ENCODE results near the gene NDUFAF2. TPM values are rescaled to one million over a fixed set of nuclear protein-coding genes. Genes with fewer than 3 reads are reported as not detected.
A peak's percentile ranks its signal among the peaks of the same experiment; 100 is the strongest.

NDUFAF2 gene, protein sequence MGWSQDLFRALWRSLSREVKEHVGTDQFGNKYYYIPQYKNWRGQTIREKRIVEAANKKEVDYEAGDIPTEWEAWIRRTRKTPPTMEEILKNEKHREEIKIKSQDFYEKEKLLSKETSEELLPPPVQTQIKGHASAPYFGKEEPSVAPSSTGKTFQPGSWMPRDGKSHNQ
- 60.1 TPM for polyA plus RNA-seq (2012; ENCODE audit: insufficient read depth, insufficient read length)

DNA sequence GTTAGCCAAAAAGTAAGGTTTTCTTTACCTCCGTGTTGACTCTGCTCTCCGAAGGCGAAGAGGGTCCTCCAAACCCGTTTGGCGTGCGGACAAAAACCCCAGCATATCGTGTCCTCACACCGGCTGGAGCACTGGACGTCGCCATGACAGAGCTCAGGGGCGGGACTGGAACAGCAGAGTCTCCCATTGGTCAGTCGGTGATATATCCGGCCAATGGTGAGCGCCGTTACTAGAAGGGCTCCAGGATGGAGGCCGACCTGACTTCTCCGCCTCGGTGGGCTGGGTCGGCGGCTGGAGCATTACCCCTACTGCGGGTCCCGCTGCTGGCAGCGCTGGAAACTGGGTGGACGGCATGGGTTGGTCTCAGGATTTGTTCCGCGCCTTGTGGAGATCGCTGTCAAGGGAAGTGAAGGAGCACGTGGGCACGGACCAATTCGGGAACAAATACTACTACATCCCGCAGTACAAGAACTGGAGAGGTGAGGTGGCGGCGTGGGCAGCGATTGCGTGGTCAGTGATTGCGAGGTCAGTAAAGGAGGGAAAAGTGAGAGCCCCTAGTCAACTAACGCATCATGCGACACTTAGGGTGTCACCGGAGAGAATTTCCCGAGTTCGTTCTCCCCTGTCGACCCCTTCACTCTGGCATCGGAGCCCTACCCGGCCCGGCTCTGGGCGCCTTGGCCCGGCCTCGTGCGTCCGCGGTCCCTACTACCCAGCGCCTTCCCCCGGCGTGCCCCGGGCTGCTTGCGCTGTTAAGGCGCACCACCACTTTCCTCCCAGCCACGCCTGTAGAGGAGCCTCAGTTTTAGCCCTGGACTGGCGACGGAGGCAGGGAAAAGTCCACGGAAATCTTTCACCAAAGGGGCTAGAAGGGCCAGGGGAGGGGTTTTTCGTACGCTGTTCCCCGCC lies at the start of gene NDUFAF2, which contains the start of gene ERCC8:
Gene NDUFAF2 (plus strand): TSS at position 302 of the 909 bp plus-strand sequence. CDS start 51 bp downstream, at position 353.
Gene ERCC8 (minus strand): TSS at position 167 of the 909 bp plus-strand sequence. CDS start 62 bp downstream, at position 105.
- H3K4me3 ChIP-seq (ENCODE audit: low read length): peak within 1 kb of the TSS; percentile 90
- DNase-seq (ENCODE audit: low read depth, low spot score): peak; percentile 86

DNA sequence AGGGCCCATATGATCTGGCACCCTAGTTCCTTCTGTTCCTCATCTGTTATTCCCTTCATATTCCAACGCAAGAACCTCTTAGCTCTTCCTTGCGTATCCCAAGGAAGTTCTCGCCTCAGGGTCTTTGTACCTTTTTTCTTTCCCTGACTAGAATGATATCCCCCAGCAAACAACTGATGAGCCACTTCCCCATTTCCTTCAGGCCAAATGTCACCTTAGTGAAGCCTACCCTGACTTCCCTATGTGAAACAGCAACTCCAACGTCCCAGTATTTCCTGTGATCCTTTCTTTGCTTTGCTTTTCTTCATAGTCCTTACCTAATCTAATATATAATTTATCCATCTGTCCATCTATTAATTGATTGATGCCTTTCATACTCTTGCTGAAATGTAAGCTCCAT lies 48.0 kb upstream of the NDUFAF2 start:
- no peak overlapping the region for H3K4me3 ChIP-seq (ENCODE audit: low read length)

DNA sequence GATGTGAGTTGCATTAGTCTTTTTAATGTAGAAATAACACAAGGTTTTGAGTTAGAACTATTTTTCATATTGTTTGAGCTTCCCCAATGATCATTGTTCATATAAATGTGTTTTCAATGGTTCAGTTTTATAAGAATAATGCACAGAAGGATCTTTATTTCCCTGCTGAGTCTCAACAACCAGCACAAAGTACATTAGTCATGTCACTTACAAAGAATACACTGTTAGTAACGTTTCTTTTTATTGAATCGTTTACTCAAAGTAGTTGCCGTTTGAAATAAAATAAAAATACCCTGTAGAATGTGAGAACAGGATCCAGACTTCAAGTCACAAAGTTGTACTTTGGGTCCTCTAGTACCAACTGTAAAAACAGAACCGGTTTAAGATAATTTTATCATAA lies 41.6 kb upstream of the NDUFAF2 start:
- no peak for DNase-seq (ENCODE audit: low read depth, low spot score)
- H3K4me3 ChIP-seq (ENCODE audit: low read length): no peak overlapping the region

More for the DNA sequence above, 48.0 kb upstream of the NDUFAF2 start:
- no peak for DNase-seq (ENCODE audit: low read depth, low spot score)

DNA sequence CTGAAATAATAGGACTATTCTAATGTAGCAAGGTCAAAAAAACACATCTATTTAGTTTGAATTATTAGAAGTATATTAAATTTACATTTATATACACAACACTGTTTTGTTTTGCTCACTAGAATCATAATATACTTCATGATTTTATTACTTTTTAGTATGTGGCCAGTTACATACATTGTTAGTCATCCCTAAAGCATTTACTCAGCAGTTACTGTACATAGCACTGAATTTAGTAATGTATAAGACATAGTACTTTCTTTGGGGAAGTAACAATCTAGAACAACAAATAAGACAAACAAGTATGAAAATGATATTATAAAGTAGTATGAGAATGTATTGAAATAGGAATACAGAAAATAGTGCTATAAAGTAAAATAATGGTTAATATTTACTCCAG lies 28.4 kb upstream of the NDUFAF2 start:
- H3K4me3 ChIP-seq (ENCODE audit: low read length): no peak overlapping the region
- no peak for DNase-seq (ENCODE audit: low read depth, low spot score)

DNA sequence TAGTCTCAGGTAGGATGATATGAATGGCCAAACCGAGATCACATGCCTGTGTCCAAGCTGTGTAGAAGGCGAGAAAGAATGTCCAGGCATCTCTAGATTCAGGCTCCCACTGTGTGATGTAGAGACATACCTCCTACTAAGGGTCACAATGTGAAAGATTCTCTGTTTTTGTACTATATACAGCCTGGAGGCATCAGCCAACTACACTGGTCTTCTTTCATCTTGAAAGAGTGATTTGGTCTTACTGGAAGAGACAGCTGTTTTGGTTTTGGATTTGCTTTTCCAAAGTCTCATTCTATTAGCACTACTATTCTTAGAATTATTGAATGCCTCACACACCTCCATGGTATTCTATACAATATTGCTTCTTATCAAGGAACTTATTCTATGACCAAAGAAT lies 26.5 kb upstream of the NDUFAF2 start:
- H3K4me3 ChIP-seq (ENCODE audit: low read length): no peak overlapping the region
- DNase-seq (ENCODE audit: low read depth, low spot score): no peak

DNA sequence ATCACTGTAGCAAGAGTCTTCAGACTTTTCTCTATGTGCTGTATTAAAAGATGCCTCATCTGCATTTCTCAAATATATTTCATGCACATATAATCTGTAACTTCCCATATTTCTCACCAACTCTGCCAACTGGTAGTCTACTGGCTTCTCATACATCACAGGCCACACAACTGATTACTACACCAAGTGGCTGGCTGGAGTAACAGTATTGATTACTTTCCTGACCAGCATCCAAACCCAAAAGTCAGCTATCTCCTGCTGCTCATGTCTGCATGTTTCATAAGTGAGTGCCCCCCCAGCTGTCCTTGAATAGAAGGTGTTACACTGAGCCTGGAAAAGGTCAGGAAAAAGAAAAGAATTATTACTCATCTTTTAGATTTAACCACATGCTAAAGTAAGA lies 17.6 kb upstream of the NDUFAF2 start:
- no peak for DNase-seq (ENCODE audit: low read depth, low spot score)

DNA sequence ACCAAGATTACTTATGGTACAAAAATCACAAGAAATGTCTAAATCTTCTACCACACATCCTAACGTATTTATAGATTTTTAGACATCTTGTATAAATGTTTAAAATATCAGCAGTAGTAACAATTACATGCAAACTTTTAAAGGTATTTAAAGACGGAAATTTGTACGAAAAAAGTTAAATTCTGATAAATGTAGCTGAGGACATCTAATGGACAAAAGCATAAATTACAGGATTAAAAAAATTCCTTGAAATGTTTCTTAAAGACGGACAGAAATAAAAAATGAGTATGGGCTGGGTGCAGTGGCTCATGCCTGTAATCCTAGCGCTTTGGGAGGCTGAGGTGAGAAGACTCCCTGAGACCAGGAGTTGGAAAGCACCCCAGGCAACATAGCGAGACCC lies 16.0 kb upstream of the NDUFAF2 start:
- no peak for DNase-seq (ENCODE audit: low read depth, low spot score)
- no peak overlapping the region for H3K4me3 ChIP-seq (ENCODE audit: low read length)

More for the DNA sequence above, 17.6 kb upstream of the NDUFAF2 start:
- H3K4me3 ChIP-seq (ENCODE audit: low read length): no peak overlapping the region

DNA sequence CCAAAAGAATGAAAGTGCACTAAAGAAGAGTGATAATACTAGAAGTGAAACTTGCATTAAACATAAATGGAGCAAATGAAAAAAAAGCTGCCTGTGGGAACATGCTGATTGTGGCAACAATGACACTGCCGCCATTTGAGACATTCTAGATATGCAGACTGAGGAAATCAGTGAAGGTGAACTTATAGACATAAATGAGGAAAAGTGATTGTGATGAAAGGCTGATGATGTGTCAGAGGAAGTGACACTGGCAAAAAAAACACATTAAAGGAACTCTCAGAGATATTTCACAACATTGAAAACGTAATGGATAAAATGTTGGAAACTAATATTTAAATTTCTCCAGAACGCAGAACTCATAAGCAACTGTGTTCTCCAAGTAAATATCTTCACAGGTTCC lies 1.4 kb upstream of the NDUFAF2 start:
- peak overlapping the region; percentile 90 for H3K4me3 ChIP-seq (ENCODE audit: low read length)

DNA sequence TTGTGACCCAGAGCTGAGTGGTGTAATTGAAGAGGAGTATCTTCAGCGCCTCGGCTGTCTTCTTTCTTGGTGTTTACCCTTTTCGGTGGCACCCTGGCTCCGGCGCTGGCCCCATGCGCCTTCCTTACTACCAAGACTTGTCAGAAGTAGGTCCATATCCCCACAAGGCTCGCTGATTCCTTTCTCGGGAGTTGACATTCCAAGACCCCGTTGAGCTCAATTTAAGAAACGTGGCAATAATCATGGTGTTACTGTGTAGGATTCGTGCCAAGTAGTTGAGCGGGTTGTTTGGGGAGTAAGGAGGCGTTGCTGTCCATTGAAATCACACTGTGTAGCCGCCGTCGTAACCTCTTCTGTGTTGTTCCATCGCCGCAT lies 795 bp downstream of the NDUFAF2 start:
- peak overlapping the region; percentile 90 for H3K4me3 ChIP-seq (ENCODE audit: low read length)
- no peak for DNase-seq (ENCODE audit: low read depth, low spot score)

More for the DNA sequence above, 1.4 kb upstream of the NDUFAF2 start:
- peak; percentile 33 for DNase-seq (ENCODE audit: low read depth, low spot score)

DNA sequence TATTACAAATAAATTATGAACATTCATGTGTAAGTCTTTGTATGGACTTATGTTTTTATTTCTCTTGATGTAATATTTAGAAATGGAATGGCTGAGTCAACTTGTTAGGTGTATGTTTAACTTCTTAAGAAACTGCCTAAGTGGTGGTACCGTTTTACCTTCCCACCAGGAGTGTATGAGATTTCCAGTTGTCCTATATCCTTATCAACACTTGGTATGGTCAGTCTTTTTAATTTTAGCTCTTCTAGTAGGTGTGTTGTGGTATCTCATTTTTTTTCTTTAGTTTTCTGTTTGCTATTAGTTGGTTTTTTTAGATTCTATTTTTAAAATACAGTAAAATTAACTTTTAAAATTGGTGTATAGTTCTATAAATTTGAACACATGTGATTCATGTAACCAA lies 3.7 kb downstream of the NDUFAF2 start:
- DNase-seq (ENCODE audit: low read depth, low spot score): no peak
- no peak overlapping the region for H3K4me3 ChIP-seq (ENCODE audit: low read length)

DNA sequence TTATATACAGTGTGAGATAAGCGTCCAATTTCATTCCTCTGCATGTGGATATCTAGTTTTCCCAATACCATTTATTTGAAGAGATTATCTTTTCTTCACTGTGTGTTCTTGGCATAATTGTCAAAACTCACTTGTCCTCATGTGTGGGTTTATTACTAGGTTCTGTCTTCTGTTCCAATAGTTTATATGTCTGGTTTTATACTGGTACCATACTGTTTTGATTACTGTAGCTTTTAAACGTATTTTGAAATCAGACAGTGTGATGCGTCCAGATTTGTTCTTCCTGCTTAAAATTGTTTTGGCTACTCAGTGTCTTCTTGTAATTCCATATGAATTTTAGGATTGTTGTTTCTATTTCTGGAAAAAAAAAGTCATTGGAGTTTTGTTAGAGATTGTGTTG lies 10.2 kb downstream of the NDUFAF2 start:
- no peak for DNase-seq (ENCODE audit: low read depth, low spot score)
- no peak overlapping the region for H3K4me3 ChIP-seq (ENCODE audit: low read length)

DNA sequence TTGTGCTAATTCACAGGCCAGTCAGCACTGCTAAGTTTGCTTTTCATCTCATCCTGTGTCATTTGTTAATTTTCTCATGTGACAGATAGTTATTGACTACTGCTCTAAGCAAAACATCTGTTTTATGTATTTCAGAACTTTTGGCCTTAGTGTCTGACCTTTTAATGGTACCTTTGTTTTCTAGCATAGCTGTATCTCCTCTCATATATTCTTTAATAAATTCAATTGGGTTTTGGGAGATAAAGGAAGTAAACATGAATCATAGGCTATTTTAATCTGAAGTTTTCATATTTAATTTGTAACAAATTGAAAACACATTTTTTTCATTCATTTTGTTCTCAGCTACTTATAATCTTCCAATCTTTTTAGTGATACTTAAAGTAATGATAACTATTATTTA lies 13.1 kb downstream of the NDUFAF2 start:
- no peak for DNase-seq (ENCODE audit: low read depth, low spot score)

DNA sequence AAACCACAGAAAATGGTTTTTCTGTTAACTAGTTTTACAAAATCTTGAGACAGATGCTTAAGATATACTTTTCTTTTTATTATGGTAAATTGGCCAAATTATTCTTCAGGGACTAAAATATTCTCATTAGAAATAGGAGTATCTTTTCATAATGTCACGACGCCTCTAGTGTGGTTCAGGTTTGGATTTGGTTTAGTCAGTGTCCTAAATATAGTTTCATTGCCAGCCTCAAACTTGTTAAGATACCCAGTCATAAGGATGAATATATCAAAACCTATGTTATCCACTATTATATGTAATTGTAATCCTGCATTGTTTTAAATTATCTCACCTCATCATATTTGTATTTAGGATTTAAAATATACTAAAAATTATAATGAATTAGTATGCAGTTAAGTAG lies 13.7 kb downstream of the NDUFAF2 start:
- DNase-seq (ENCODE audit: low read depth, low spot score): no peak
- H3K4me3 ChIP-seq (ENCODE audit: low read length): no peak overlapping the region

More for the DNA sequence above, 13.1 kb downstream of the NDUFAF2 start:
- H3K4me3 ChIP-seq (ENCODE audit: low read length): no peak overlapping the region

DNA sequence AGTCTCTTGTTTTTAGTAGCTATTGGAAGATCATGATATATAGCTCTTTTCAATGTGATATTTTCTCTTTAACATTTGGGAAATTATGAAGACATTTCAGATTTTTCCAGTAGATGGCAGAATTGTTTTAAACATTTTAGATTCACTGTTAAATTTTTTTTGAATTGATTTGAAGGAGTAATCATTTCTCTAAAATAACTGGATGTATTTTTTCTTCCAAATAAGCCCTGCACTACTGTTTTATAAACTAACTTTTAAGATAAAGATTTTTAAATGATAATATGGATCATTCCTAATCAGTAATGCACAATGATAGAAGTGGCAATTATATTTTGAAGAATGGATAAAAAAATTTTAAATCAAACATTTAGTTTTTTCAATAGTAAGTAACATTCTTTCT lies 14.2 kb downstream of the NDUFAF2 start:
- no peak overlapping the region for H3K4me3 ChIP-seq (ENCODE audit: low read length)
- DNase-seq (ENCODE audit: low read depth, low spot score): no peak

DNA sequence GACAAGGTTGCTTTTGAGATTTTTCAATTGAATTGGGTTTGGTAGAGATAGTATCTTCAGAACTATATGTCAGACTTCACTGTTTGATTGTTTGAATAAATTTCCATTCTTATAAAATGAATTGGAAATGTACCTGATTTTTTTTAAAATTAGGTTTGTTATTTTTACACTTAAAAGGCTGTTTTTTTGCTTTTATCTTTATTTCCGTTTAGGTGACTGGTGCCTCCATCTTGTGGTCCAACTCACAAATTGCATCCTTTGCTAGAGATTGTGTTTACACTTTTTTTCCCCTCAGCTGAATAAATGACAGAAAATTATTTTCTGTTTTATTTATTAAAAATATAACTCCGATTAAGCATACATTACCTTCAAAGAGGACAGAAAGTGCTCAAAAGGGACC lies 15.6 kb downstream of the NDUFAF2 start:
- H3K4me3 ChIP-seq (ENCODE audit: low read length): no peak overlapping the region
- DNase-seq (ENCODE audit: low read depth, low spot score): peak; percentile 31

DNA sequence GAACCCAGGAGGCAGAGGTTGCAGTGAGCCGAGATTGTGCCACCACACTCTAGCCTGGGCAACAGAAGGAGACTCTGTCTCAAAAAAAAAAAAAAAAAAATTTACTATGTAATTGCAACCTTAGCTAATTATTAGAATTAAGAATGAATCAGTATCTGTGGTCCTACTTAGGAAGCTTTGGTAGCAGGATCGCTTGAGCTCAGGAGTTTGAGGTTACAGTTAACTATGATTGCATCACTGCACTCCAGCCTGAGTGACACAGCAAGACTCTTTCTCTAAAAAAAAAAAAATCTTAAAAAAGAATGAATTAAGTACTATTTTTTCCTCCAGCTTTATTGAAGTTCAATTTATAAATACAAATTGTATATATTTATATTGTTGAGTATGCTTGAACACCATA lies 16.7 kb downstream of the NDUFAF2 start:
- no peak for DNase-seq (ENCODE audit: low read depth, low spot score)

DNA sequence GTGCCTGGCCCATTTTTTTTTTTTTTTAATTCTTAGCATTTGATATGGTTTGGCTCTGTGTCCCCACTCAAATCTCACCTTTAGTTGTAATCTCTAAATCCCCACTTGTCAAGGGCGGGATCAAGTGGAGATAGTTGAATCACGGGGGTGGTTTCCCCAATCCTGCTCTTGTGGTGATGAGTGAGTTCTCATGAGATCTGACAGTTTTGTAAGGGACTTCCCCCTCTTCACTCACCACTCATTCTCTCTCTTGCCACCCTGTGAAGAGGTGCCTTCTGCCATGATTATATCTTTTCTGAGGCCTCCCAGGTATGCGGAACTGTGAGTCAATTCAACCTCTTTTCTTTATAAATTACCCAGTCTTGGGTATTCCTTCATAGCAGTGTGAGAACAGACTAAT lies 27.2 kb downstream of the NDUFAF2 start:
- no peak overlapping the region for H3K4me3 ChIP-seq (ENCODE audit: low read length)
- DNase-seq (ENCODE audit: low read depth, low spot score): no peak

More for the DNA sequence above, 16.7 kb downstream of the NDUFAF2 start:
- H3K4me3 ChIP-seq (ENCODE audit: low read length): no peak overlapping the region

DNA sequence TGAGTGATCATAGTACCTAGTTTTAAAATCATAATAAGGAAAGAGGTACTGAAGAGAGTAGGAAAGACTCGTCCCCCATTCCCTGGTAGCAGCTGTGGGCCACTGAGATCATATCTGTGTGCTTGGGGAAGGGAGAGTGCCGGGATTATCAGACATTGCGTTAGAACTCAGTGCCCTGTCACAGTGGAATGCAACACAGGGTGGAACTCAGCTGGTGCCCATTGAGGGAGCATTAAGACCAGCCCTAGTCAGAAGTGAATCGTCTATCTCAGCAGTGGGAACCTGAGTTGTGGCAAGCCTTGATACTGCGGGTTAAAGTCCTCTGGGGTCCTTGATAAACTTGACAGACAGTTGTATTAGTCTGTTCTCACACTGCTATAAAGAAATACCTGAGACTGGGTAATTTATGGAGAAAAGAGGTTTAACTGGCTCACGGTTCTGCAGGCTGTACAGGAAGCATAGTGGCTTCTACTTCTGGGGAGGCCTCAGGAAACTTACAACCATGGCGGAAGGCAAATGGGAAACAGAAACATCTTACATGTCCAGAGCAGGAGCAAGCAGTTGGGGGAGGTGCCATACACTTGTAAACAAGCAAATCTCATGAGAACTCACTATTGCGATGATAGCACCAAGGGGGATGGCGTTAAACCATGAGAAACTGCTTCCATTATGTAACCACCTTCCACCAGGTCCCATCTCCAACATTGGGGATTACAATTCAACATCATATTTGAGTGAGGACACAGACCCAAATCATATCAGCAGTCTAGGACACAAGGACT lies 33.1 kb downstream of the NDUFAF2 start:
- no peak overlapping the region for H3K4me3 ChIP-seq (ENCODE audit: low read length)
- DNase-seq (ENCODE audit: low read depth, low spot score): no peak

DNA sequence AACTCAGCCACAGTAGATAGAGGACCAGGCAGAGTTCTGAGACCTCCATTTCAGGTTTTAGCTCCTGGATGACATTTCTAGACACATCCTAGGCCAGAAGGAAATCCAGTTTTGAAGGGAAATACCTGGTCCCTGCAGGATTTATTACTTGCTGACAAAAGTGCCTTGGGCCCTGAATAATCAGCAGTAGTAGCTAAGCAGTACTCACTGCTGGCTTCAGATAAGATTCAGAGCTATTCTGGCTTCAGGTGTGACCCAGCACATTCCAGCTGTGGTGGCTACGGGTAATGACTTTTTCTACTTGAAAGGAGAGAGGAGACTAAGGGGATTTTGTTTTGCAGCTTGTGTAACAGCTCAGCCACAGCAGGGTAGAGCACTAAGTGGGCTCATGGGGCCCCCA lies 34.0 kb downstream of the NDUFAF2 start:
- no peak overlapping the region for H3K4me3 ChIP-seq (ENCODE audit: low read length)
- no peak for DNase-seq (ENCODE audit: low read depth, low spot score)

DNA sequence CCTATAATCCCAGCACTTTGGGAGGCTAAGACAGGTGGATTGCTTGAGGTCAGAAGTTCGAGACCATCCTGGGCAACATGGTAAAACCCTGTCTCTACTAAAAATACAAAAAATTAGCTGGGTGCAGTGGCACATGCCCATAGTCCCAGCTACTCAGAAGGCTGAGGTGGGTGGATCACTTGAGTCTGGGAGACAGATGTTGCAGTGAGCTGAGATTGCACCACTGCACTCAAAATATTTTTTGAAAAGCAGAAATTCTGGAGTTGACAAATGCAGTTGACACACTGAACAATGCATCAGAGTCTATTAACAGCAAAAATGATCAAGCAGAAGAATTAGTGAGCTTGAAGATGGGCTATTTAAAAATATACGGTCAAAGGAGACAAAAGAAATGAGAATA lies 35.5 kb downstream of the NDUFAF2 start:
- H3K4me3 ChIP-seq (ENCODE audit: low read length): no peak overlapping the region
- DNase-seq (ENCODE audit: low read depth, low spot score): no peak

All from Jurkat, Clone E6-1 (cell line).